Colon (tissue), 2 donors: ENCODE results near the gene OR6S1.
"Not testable (repeated sequence)": the region's sequence is repeated elsewhere in the genome, so short reads cannot be mapped to it uniquely, and the experiment has no call there.

Source experiments
- FAIRE-seq: peaks from 2 replicates; lab custom pipeline; 2012; peaks lifted over from hg19 to GRCh38; lab: Jason Lieb, UNC
- donor health status: control.
- donor health status: control.

OR6S1 gene

GRCh38 chr14:20631023-20631879 lies 10.2 kb downstream of the OR6S1 start:
- no peak for FAIRE-seq

- FAIRE-seq, result no peak
These were observed 11.0 kb downstream of the OR6S1 start for GRCh38 chr14:20630340-20631022.

GRCh38 chr14:20628063-20628854 lies 13.2 kb downstream of the OR6S1 start:
- FAIRE-seq, result no peak

- FAIRE-seq, result no peak
These were observed 14.0 kb downstream of the OR6S1 start for GRCh38 chr14:20627346-20628027.

- no peak for FAIRE-seq
These were observed 15.2 kb downstream of the OR6S1 start for GRCh38 chr14:20626274-20626673.

GRCh38 chr14:20624495-20625070 lies 16.9 kb downstream of the OR6S1 start:
- FAIRE-seq, result no peak

- no peak for FAIRE-seq
These were observed 17.7 kb downstream of the OR6S1 start for GRCh38 chr14:20623798-20624197.

- no peak for FAIRE-seq
These were observed 18.6 kb downstream of the OR6S1 start for GRCh38 chr14:20622816-20623291.

- FAIRE-seq, result no peak
These were observed 20.6 kb downstream of the OR6S1 start for GRCh38 chr14:20620798-20621478.

- FAIRE-seq, result not testable (repeated sequence)
These were observed 21.8 kb downstream of the OR6S1 start for GRCh38 chr14:20619688-20620087.

- FAIRE-seq, result no peak
These were observed 23.2 kb downstream of the OR6S1 start for GRCh38 chr14:20618271-20618749.

GRCh38 chr14:20617138-20618003 lies 24.1 kb downstream of the OR6S1 start:
- no peak for FAIRE-seq

GRCh38 chr14:20615996-20616395 lies 25.5 kb downstream of the OR6S1 start:
- FAIRE-seq, result no peak

- no peak for FAIRE-seq
These were observed 27.3 kb downstream of the OR6S1 start for GRCh38 chr14:20614038-20614840.

- FAIRE-seq, result no peak
These were observed 28.1 kb downstream of the OR6S1 start for GRCh38 chr14:20613094-20614037.

- no peak for FAIRE-seq
These were observed 29.1 kb downstream of the OR6S1 start for GRCh38 chr14:20612403-20612802.

- no peak for FAIRE-seq
These were observed 30.2 kb downstream of the OR6S1 start for GRCh38 chr14:20611277-20611676.
